ENCODE data around the gene SHB. TPM values are rescaled to one million over a fixed set of nuclear protein-coding genes. Genes with fewer than 3 reads are reported as not detected.

SHB gene
- total and polyA plus RNA-seq, 2 of the 13 experiments (the other 11 are each of a cell fraction or from before 2014, with no cell fraction given), result 19.4 to 20.7 TPM

DNA sequence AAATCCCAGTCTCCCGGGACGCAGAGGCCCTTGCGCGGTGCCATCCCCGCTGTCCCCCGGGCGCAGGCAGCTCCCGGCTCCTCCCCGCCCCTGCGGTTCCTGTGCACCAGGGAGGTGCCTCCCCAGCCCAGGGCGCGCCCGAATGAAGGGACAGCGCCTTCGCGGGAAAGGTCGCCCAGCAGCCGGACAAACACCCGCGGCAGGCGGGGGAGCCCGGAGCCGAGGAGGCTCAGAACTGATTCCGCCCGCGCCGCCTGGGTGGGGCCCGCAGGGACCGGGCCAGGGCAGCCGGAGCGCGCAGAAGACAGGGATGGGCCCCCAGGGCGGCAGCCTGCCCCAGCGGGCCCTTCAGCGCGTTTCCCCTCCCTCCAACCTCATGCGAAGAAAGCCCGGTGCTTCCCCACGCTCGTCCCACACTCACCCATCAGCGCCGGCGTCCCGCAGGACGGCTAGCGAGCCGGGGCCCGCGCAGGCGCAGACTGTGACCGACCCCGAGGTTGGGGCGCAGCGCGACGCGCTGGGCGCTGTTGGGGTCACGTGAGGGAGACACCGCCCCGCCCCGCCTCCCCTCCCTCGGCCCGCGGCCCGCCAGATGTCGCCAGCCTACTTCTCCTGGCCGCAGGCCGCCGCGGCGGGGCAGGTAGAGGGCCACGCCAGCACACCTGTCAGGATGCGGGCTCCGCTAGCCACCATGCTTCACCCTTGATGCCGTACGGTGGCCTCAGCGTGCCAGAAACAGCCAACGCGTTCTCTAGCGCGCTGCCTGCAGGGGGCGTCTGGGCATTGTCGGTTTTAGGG, 165.2 kb downstream of the SHB start, which contains the start of gene SLC25A51 (continued):
- peak; percentile 74; the same call in 1 of the 2 replicates for TF ChIP-seq AHDC1 (CRISPR knock-in tag; IDR thresholded peaks at IDR 0.05; ENCODE audit: borderline replicate concordance)
- no peak for TF ChIP-seq NFE2L2 (IDR thresholded peaks at IDR 0.05; ENCODE audit: low read length)
- no peak for TF ChIP-seq MAFG (CRISPR knock-in tag; IDR thresholded peaks at IDR 0.05)
- TF ChIP-seq LRRFIP1 (CRISPR knock-in tag; conservative IDR thresholded peaks at IDR 0.05), result no peak
- TF ChIP-seq ZNF101 (CRISPR knock-in tag; IDR thresholded peaks at IDR 0.05; ENCODE audit: borderline replicate concordance, low read depth), result no peak
- TF ChIP-seq ZFYVE20 (CRISPR knock-in tag; IDR thresholded peaks at IDR 0.05; ENCODE audit: borderline replicate concordance, low read depth), result no peak
- no peak for TF ChIP-seq PTBP1 (IDR thresholded peaks at IDR 0.05; ENCODE audit: low read depth, low read length, poor library complexity, severe bottlenecking)
- TF ChIP-seq, protein P1, sequence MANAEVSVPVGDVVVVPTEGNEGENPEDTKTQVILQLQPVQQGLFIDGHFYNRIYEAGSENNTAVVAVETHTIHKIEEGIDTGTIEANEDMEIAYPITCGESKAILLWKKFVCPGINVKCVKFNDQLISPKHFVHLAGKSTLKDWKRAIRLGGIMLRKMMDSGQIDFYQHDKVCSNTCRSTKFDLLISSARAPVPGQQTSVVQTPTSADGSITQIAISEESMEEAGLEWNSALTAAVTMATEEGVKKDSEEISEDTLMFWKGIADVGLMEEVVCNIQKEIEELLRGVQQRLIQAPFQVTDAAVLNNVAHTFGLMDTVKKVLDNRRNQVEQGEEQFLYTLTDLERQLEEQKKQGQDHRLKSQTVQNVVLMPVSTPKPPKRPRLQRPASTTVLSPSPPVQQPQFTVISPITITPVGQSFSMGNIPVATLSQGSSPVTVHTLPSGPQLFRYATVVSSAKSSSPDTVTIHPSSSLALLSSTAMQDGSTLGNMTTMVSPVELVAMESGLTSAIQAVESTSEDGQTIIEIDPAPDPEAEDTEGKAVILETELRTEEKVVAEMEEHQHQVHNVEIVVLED (CRISPR knock-in tag; IDR thresholded peaks at IDR 0.05; ENCODE audit: borderline replicate concordance), result peak; percentile 86
- peak; percentile 98 for TF ChIP-seq REPIN1 (CRISPR knock-in tag; IDR thresholded peaks at IDR 0.05; ENCODE audit: borderline replicate concordance, low read depth)
- TF ChIP-seq, protein P2, sequence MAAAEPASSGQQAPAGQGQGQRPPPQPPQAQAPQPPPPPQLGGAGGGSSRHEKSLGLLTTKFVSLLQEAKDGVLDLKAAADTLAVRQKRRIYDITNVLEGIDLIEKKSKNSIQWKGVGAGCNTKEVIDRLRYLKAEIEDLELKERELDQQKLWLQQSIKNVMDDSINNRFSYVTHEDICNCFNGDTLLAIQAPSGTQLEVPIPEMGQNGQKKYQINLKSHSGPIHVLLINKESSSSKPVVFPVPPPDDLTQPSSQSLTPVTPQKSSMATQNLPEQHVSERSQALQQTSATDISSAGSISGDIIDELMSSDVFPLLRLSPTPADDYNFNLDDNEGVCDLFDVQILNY (CRISPR knock-in tag; conservative IDR thresholded peaks at IDR 0.05), result 0 out of 2 replicates have a peak, but pooled peaks have one; percentile 43
- TF ChIP-seq ZBTB1 (CRISPR knock-in tag; IDR thresholded peaks at IDR 0.05; ENCODE audit: borderline replicate concordance), result no peak
- peak; percentile 30; the same call in 1 of the 2 replicates for TF ChIP-seq ZNF503 (CRISPR knock-in tag; IDR thresholded peaks at IDR 0.05)

All from HepG2 (cell line).